HepG2 (cell line): Measurements from ENCODE around the gene COBLL1. TPM values are rescaled to one million over a fixed set of nuclear protein-coding genes. Genes with fewer than 3 reads are reported as not detected.
A peak's percentile ranks its signal among the peaks of the same experiment; 100 is the strongest.

ENCODE experiments used
- ADNP ChIP-seq: sonication (generic); formaldehyde crosslinking; IDR thresholded peaks from 2 replicates; pipeline ENCODE4 v1.4.0; 2020; ENCODE audit warnings: missing genetic modification reagents
- ELK4 ChIP-seq: sonication (generic); formaldehyde crosslinking; IDR thresholded peaks from 2 replicates; pipeline ENCODE4 v1.9.0; 2021; ENCODE audit warnings: missing genetic modification reagents, borderline replicate concordance
- GMEB2 ChIP-seq: IDR thresholded peaks from 2 replicates; pipeline ENCODE4 v1.6.1; 2016; ENCODE audit warnings: missing biosample characterization, missing genetic modification reagents, low read depth
- HNRNPL ChIP-seq: fragments of 200-400 bp; formaldehyde crosslinking; IDR thresholded peaks from 2 replicates; pipeline ENCODE4 v1.6.1; 2017; ENCODE audit warnings: mild to moderate bottlenecking, low read depth, low read length
- KAT2B ChIP-seq: fragments of 150-350 bp; IDR thresholded peaks from 2 replicates; pipeline ENCODE4 v1.6.1; 2014; ENCODE audit warnings: low read depth, low read length, borderline replicate concordance
- MEIS2 ChIP-seq: sonication (generic); formaldehyde crosslinking; IDR thresholded peaks from 2 replicates; pipeline ENCODE4 v1.9.0; 2021; ENCODE audit warnings: mild to moderate bottlenecking, missing genetic modification reagents
- PLRG1 ChIP-seq: fragments of 450-650 bp; conservative IDR thresholded peaks from 2 replicates; pipeline ENCODE4 v1.6.1; 2016
- SRSF1 ChIP-seq: fragments of 200-400 bp; formaldehyde crosslinking; optimal IDR thresholded peaks from 2 replicates; pipeline ENCODE3; 2017; ENCODE audit warnings: mild to moderate bottlenecking, low read depth, low read length, moderate library complexity
- TCF7 ChIP-seq: sonication (generic); IDR thresholded peaks from 2 replicates; pipeline ENCODE4 v1.6.1; 2016; ENCODE audit warnings: antibody characterized with exemption, low read depth
- THAP9 ChIP-seq: sonication (generic); formaldehyde crosslinking; IDR thresholded peaks from 2 replicates; pipeline ENCODE4; 2020; ENCODE audit warnings: missing genetic modification reagents, mild to moderate bottlenecking, borderline replicate concordance
- ZC3H4 ChIP-seq: sonication (generic); formaldehyde crosslinking; IDR thresholded peaks from 2 replicates; pipeline ENCODE4 v1.4.0; 2020; ENCODE audit warnings: missing genetic modification reagents, borderline replicate concordance
- ZFP41 ChIP-seq: sonication (generic); formaldehyde crosslinking; IDR thresholded peaks from 2 replicates; pipeline ENCODE4 v1.4.0; 2020; ENCODE audit warnings: mild to moderate bottlenecking, missing genetic modification reagents, borderline replicate concordance
- ZNF460 ChIP-seq: sonication (generic); formaldehyde crosslinking; IDR thresholded peaks from 2 replicates; pipeline ENCODE4 v1.5.1; 2020; ENCODE audit warnings: missing genetic modification reagents, mild to moderate bottlenecking, borderline replicate concordance
- ZNF547 ChIP-seq: sonication (generic); formaldehyde crosslinking; IDR thresholded peaks from 2 replicates; pipeline ENCODE4 v1.5.1; 2020; ENCODE audit warnings: mild to moderate bottlenecking, missing genetic modification reagents
- polyA plus RNA-seq, 8 experiments: library from polyadenylated mRNA; depleted of rRNA in 3 of 8; stranded (reverse) in 7 of 8; unstranded in 1 of 8; fragments of >200 nt; fragmentation: Illumina TruSeq in 4 of 8; extraction: Trizol in 4 of 8; gene quantifications; 2 replicates each; pipeline versions ENCODE4 v1.2.1 to v1.2.3, GENCODE V29; 2011 to 2016; ENCODE audit warnings: low read depth in 4 of 8, missing spikeins in 1 of 8, mixed read lengths in 1 of 8; ENCODE audit not compliant: insufficient read depth in 1 of 8
- total RNA-seq, 5 experiments: library from RNA; depleted of rRNA; stranded (reverse); fragments of >200 nt; fragmentation: Illumina TruSeq; extraction: Trizol; gene quantifications; 2 replicates each; pipeline ENCODE4 v1.2.3, GENCODE V29; 2016; ENCODE audit warnings: low read depth in 1 of 5
- TF ChIP-seq, protein P1 (sequence below): IDR thresholded peaks from 2 replicates; pipeline ENCODE4 v1.6.1; 2016; ENCODE audit warnings: low read depth, borderline replicate concordance
- TF ChIP-seq, protein P2 (sequence below): sonication (generic); formaldehyde crosslinking; IDR thresholded peaks from 2 replicates; pipeline ENCODE4 v1.5.0; 2020; ENCODE audit warnings: mild to moderate bottlenecking, missing genetic modification reagents
- TF ChIP-seq, protein P3 (sequence below): sonication (generic); formaldehyde crosslinking; IDR thresholded peaks from 2 replicates; pipeline ENCODE4 v1.4.0; 2020; ENCODE audit warnings: low read depth, mild to moderate bottlenecking, missing genetic modification reagents
- TF ChIP-seq, protein P4 (sequence below): sonication (generic); formaldehyde crosslinking; conservative IDR thresholded peaks from 2 replicates; pipeline ENCODE4 v1.4.0; 2020; ENCODE audit warnings: missing genetic modification reagents

The COBLL1 gene
- total and polyA plus RNA-seq, 2 of the 13 experiments (the other 11 are each of a cell fraction or from before 2014, with no cell fraction given) = 32.6 to 86.8 TPM

- TF ChIP-seq ELK4 (CRISPR knock-in tag) (no peak), ZNF547 (CRISPR knock-in tag) (no peak), ZNF460 (CRISPR knock-in tag) (no peak), THAP9 (no peak), ZFP41 (CRISPR knock-in tag) (no peak), ADNP (CRISPR knock-in tag) (no peak), SRSF1 (no peak), MEIS2 (CRISPR knock-in tag) (peak; percentile 67; the same call in 1 of the 2 replicates), ZC3H4 (no peak), PLRG1 (no peak), TCF7 (peak; percentile 97), GMEB2 (no peak), HNRNPL (no peak), KAT2B (no peak)
- TF ChIP-seq, protein P1, sequence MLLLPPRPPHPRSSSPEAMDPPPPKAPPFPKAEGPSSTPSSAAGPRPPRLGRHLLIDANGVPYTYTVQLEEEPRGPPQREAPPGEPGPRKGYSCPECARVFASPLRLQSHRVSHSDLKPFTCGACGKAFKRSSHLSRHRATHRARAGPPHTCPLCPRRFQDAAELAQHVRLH (CRISPR knock-in tag) = no peak; the same call in 1 of the 2 replicates
- TF ChIP-seq, protein P2, sequence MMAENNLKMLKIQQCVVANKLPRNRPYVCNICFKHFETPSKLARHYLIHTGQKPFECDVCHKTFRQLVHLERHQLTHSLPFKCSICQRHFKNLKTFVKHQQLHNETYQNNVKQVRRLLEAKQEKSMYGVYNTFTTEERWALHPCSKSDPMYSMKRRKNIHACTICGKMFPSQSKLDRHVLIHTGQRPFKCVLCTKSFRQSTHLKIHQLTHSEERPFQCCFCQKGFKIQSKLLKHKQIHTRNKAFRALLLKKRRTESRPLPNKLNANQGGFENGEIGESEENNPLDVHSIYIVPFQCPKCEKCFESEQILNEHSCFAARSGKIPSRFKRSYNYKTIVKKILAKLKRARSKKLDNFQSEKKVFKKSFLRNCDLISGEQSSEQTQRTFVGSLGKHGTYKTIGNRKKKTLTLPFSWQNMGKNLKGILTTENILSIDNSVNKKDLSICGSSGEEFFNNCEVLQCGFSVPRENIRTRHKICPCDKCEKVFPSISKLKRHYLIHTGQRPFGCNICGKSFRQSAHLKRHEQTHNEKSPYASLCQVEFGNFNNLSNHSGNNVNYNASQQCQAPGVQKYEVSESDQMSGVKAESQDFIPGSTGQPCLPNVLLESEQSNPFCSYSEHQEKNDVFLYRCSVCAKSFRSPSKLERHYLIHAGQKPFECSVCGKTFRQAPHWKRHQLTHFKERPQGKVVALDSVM (CRISPR knock-in tag) = peak; percentile 13; the same call in 1 of the 2 replicates
- TF ChIP-seq, protein P3, sequence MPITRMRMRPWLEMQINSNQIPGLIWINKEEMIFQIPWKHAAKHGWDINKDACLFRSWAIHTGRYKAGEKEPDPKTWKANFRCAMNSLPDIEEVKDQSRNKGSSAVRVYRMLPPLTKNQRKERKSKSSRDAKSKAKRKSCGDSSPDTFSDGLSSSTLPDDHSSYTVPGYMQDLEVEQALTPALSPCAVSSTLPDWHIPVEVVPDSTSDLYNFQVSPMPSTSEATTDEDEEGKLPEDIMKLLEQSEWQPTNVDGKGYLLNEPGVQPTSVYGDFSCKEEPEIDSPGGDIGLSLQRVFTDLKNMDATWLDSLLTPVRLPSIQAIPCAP = no peak
- TF ChIP-seq, protein P4, sequence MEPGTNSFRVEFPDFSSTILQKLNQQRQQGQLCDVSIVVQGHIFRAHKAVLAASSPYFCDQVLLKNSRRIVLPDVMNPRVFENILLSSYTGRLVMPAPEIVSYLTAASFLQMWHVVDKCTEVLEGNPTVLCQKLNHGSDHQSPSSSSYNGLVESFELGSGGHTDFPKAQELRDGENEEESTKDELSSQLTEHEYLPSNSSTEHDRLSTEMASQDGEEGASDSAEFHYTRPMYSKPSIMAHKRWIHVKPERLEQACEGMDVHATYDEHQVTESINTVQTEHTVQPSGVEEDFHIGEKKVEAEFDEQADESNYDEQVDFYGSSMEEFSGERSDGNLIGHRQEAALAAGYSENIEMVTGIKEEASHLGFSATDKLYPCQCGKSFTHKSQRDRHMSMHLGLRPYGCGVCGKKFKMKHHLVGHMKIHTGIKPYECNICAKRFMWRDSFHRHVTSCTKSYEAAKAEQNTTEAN (CRISPR knock-in tag) = no peak
Measured at GRCh38 chr2:164887434-164888144, 46.0 kb upstream of the COBLL1 start (continued).
